ENCODE measurements around the gene SGCD. TPM values are rescaled to one million over a fixed set of nuclear protein-coding genes. Genes with fewer than 3 reads are reported as not detected.

SGCD gene
- total RNA-seq, 4 donors from 2014 or later, result 3.4 to 86.5 (median 8.1) TPM

DNA sequence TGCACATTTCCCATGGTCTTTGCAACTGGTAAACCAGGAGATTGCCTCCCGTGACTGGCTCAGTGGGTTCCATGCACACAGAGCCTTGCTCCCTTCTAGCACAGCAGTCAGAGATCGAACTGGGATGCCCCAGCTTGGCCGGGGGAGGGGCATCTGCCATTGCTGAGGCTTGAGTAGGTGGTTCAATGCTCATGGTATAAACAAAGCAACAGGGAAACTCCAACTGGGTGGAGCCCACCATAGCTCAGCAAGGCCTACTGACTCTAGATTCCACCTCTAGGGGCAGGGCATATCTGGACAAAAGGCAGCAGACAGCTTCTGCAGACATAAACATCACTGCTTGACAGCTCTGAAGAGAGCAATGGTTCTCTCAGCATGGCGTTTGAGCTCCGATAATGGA lies 456.1 kb downstream of the SGCD start:
- H3K4me1 ChIP-seq, result no peaks in the 10 kb centered on the region
- no peak for TF ChIP-seq CTCF (IDR thresholded peaks at IDR 0.05)
- no peak for TF ChIP-seq POLR2A (IDR thresholded peaks at IDR 0.05)
- H3K9me3 ChIP-seq, result no peaks in the 10 kb centered on the region
- H3K36me3 ChIP-seq, result no peaks in the 10 kb centered on the region
- no peak overlapping the region for H3K4me3 ChIP-seq
- H3K27me3 ChIP-seq, result no peaks in the 10 kb centered on the region
- H3K27ac ChIP-seq, result no peak overlapping the region
- DNase-seq, result no peak
- intact Hi-C loops (cut with DNase I; ENCODE audit: low total_unique reads), result no loop called here

DNA sequence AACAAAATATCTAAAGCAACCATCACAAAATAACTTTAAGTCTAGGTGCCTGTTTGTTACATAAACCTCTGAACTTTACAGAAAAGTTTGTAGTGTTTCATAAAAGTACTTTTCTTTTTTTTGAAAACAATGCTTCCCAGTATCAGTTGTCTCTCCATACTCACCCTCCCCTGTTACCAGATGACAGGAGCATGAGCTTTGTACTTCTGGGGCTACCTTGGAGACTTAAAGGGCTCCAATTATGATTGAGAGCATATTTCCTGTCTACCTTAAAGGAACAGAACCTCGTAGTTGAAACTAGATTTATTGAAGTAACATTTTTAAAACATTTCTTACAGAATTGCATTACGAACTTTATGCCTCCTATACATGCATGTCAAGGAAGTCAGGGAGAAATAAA lies 467.7 kb downstream of the SGCD start:
- H3K4me1 ChIP-seq, result no peaks in the 10 kb centered on the region
- intact Hi-C loops (cut with DNase I; ENCODE audit: low total_unique reads), result no loop called here
- no peaks in the 10 kb centered on the region for H3K36me3 ChIP-seq
- no peak overlapping the region for H3K27ac ChIP-seq
- no peak for DNase-seq
- no peaks in the 10 kb centered on the region for H3K27me3 ChIP-seq
- TF ChIP-seq CTCF (IDR thresholded peaks at IDR 0.05), result no peak
- no peaks in the 10 kb centered on the region for H3K9me3 ChIP-seq
- no peak overlapping the region for H3K4me3 ChIP-seq

DNA sequence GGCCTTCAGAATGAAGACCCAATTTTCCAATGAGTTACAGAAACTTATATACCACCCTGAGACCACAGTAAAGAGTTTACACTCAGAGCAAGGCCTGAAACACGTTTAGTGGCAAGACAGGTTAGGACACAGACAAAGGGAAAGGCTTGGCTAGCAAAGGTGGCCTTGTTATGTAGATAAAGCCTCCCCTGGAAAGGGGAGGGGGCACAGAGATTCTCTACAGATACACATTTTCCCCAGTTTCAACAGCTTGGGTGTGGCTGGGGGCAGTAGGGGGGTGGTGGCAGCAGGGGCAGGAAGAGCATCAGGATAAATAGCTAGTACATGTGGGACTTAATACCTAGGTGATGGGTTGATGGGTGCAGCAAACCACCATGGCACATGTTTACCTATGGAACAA lies 471.2 kb downstream of the SGCD start:
- Histone ChIP-seq H3K9me3 (no peaks in the 10 kb centered on the region), H3K27ac (no peak overlapping the region), H3K4me3 (no peak overlapping the region), H3K4me1 (no peaks in the 10 kb centered on the region), H3K36me3 (no peaks in the 10 kb centered on the region), H3K27me3 (no peaks in the 10 kb centered on the region)
- TF ChIP-seq POLR2A (IDR thresholded peaks at IDR 0.05), result no peak
- no peak for TF ChIP-seq CTCF (IDR thresholded peaks at IDR 0.05)
- DNase-seq, result no peak
- intact Hi-C loops (cut with DNase I; ENCODE audit: low total_unique reads), result no loop called here

DNA sequence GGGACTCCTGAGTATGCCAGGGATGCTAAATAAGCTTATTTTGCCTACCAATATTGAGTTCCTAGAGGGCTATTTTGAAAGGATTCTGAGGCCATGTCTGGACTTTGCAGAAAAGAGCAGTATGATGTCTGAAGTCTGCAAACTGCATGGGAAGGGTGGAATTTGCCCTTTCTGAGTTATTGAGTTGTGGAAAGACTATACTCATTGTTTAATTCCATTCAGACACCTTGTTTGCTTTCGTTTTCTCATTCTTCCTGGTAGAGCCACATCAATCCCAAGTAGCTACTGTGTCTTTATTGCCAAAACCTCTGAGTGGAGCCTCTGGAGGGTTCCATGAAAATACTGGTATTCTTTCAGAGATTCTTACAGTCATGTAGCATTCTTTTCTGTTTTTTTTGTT lies 472.2 kb downstream of the SGCD start:
- DNase-seq, result no peak
- no peaks in the 10 kb centered on the region for H3K4me1 ChIP-seq
- TF ChIP-seq CTCF (IDR thresholded peaks at IDR 0.05) (no peak), POLR2A (IDR thresholded peaks at IDR 0.05) (no peak)
- H3K27me3 ChIP-seq, result no peaks in the 10 kb centered on the region
- H3K36me3 ChIP-seq, result no peaks in the 10 kb centered on the region
- H3K27ac ChIP-seq, result no peak overlapping the region
- intact Hi-C loops (cut with DNase I; ENCODE audit: low total_unique reads), result no loop called here
- H3K4me3 ChIP-seq, result no peak overlapping the region
- H3K9me3 ChIP-seq, result no peaks in the 10 kb centered on the region

DNA sequence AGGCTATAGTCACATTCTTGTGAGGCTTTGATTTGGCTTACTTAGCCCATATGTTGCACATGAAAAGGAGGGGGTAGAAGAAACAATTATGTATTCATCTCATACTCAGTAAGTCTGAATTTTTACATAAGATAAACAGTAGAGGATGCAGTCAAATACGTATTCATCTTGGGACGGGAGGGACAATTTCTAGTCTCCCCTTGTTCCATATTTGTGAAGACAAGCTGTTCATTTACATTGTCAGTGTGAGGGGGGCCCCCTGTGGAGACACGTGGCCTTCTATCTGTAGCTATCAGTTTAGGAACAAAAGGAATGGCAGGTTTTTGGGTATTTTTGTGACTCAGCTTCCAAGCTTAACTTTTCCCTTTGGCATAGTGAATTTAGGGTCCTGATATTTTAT lies 474.0 kb downstream of the SGCD start:
- Histone ChIP-seq H3K4me1 (no peaks in the 10 kb centered on the region), H3K27ac (no peak overlapping the region), H3K4me3 (no peak overlapping the region), H3K9me3 (no peaks in the 10 kb centered on the region), H3K27me3 (no peaks in the 10 kb centered on the region), H3K36me3 (no peaks in the 10 kb centered on the region)
- no peak for TF ChIP-seq CTCF (IDR thresholded peaks at IDR 0.05)
- TF ChIP-seq POLR2A (IDR thresholded peaks at IDR 0.05), result no peak
- intact Hi-C loops (cut with DNase I; ENCODE audit: low total_unique reads), result no loop called here
- no peak for DNase-seq

All from uterus (tissue), 4 donors.